ENCODE measurements around the gene RPS6KA6.

The RPS6KA6 gene

GRCh38 chrX:84186603-84187532 is 1.1 kb downstream of the RPS6KA6 start:
- no peaks in the 10 kb centered on the region for H3K36me3 ChIP-seq (ENCODE audit: control insufficient read depth in 2 of 2, insufficient read depth in 1 of 2, low read length in 2 of 2)
- ChIA-PET POLR2A (no interaction called here), CTCF (interaction anchor here (0.6 kb wide), 1 partner anchor 127 kb away, joined by 3 read pairs; no protein-coding TSS in a partner anchor)
- H3K27ac ChIP-seq (ENCODE audit: extremely low read depth, low read depth, low read length) = peak overlapping the region; percentile 43; the same call in 1 of the 2 replicates
- H3K4me1 ChIP-seq (ENCODE audit: control insufficient read depth, insufficient read depth, low read length) = no peaks in the 10 kb centered on the region; the same call in 1 of the 2 replicates
- peak overlapping the region; percentile 48 for H3K4me3 ChIP-seq (ENCODE audit: low read depth, low read length)
- no peaks in the 10 kb centered on the region; the same call in none of the 2 replicates for H3K9me3 ChIP-seq (ENCODE audit: control insufficient read depth, insufficient read depth, low read depth, low read length)
- TF ChIP-seq OVOL3 (tag by site-specific recombination; IDR thresholded peaks at IDR 0.05) (no peak), KLF9 (tag by site-specific recombination; IDR thresholded peaks at IDR 0.05; ENCODE audit: low read depth) (no peak), ZNF791 (tag by site-specific recombination; IDR thresholded peaks at IDR 0.05) (no peak), REST (tag by site-specific recombination; IDR thresholded peaks at IDR 0.05) (no peak), ZNF394 (tag by site-specific recombination; IDR thresholded peaks at IDR 0.05; ENCODE audit: borderline replicate concordance) (no peak), KLF7 (tag by site-specific recombination; IDR thresholded peaks at IDR 0.05; ENCODE audit: borderline replicate concordance) (no peak)

- Histone ChIP-seq H3K27ac (ENCODE audit: extremely low read depth, low read depth, low read length) (no peak overlapping the region), H3K9me3 (ENCODE audit: control insufficient read depth, insufficient read depth, low read depth, low read length) (no peaks in the 10 kb centered on the region)
These were observed 5.5 kb downstream of the RPS6KA6 start for GRCh38 chrX:84182516-84182915.

More at GRCh38 chrX:84182516-84182915, 5.5 kb downstream of the RPS6KA6 start:
- no peaks in the 10 kb centered on the region; the same call in 1 of the 2 replicates for H3K4me1 ChIP-seq (ENCODE audit: control insufficient read depth, insufficient read depth, low read length)
- no peaks in the 10 kb centered on the region for H3K36me3 ChIP-seq (ENCODE audit: control insufficient read depth in 2 of 2, insufficient read depth in 1 of 2, low read length in 2 of 2)
- H3K4me3 ChIP-seq (ENCODE audit: low read depth, low read length) = no peak overlapping the region
- CTCF ChIA-PET = no interaction called here
- POLR2A ChIA-PET = no interaction called here
- TF ChIP-seq GLI2 (tag by site-specific recombination; IDR thresholded peaks at IDR 0.05; ENCODE audit: borderline replicate concordance, low read depth) (no peak), ZNF792 (tag by site-specific recombination; IDR thresholded peaks at IDR 0.05) (no peak), ZNF274 (IDR thresholded peaks at IDR 0.05; ENCODE audit: low read length) (no peak), ZNF274 (tag by site-specific recombination; IDR thresholded peaks at IDR 0.05; ENCODE audit: borderline replicate concordance) (no peak), ZNF621 (tag by site-specific recombination; IDR thresholded peaks at IDR 0.05) (no peak), ZNF416 (tag by site-specific recombination; IDR thresholded peaks at IDR 0.05) (no peak), ZNF843 (tag by site-specific recombination; IDR thresholded peaks at IDR 0.05) (no peak), ZNF140 (tag by site-specific recombination; IDR thresholded peaks at IDR 0.05) (no peak), ZNF561 (tag by site-specific recombination; IDR thresholded peaks at IDR 0.05; ENCODE audit: borderline replicate concordance) (no peak), ZXDB (tag by site-specific recombination; IDR thresholded peaks at IDR 0.05) (no peak), CTCF (tag by site-specific recombination; IDR thresholded peaks at IDR 0.05) (no peak), ZNF404 (tag by site-specific recombination; IDR thresholded peaks at IDR 0.05) (no peak), ZNF433 (tag by site-specific recombination; IDR thresholded peaks at IDR 0.05; ENCODE audit: low read depth) (no peak), ZNF266 (tag by site-specific recombination; IDR thresholded peaks at IDR 0.05; ENCODE audit: low read depth) (no peak), ZNF426 (tag by site-specific recombination; IDR thresholded peaks at IDR 0.05) (no peak), SALL2 (tag by site-specific recombination; IDR thresholded peaks at IDR 0.05; ENCODE audit: borderline replicate concordance) (no peak), ZNF350 (tag by site-specific recombination; IDR thresholded peaks at IDR 0.05) (no peak), ZNF48 (tag by site-specific recombination; IDR thresholded peaks at IDR 0.05) (no peak)

Data from HEK293 (cell line).